Measurements from ENCODE around the gene TMEM132A.

Gene TMEM132A

DNA sequence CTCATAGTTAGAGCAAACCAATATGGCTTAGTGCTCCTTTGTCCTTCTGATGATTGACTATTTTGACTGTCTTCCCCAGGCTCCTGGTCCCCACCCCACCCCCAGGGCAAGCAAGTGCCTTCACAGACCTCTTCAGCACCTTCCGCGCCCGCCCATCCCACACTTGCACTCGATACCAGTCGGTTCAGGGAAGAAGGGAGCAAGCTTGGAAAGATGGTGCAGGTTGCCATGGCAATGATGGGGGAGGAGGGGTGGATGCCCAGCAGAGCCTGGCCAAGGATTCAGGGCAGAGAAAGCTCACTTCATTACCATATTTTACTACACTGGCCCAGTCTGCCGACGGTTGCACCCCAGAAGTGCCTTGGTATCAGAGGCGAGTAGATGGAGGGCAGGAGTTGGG is 2.2 kb downstream of the TMEM132A start:
- ChIA-PET POLR2A (interaction anchor here (0.6 to 2.1 kb wide), 2 partner anchors 13 to 21 kb away, joined by 3 to 8 read pairs; partner anchors contain the start of gene TMEM109), CTCF (no interaction called here)
- TF ChIP-seq SUZ12 (IDR thresholded peaks at IDR 0.05) (no peak), NFRKB (IDR thresholded peaks at IDR 0.05) (no peak)
- DNase-seq (ENCODE audit: extremely low spot score) = no peak

DNA sequence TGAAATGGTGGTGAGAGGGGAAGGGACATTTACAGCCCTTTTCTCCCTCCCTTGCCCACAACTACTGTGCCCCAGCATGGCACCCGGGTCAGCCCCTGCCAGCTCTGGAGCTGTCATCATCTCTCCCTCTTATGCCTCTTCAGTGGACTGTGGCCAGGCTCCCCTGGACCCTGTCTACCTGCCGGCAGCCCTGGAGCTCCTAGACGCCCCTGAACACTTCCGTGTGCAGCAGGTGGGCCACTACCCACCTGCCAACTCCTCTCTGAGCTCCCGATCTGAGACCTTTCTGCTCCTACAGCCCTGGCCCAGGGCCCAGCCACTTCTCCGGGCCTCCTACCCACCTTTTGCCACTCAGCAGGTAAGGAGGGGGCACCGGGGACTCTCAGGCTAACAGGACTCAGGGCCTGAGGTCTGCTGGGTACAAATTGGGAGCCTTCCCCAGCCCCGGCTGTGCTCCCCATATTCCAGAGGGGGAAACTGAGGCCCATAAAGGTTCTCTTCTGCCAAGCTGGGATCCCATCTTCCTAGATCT is 2.9 kb downstream of the TMEM132A start:
- TF ChIP-seq SP1 (IDR thresholded peaks at IDR 0.05) (no peak), ELF4 (IDR thresholded peaks at IDR 0.05) (no peak)
- ChIA-PET CTCF (no interaction called here), POLR2A (interaction anchor here (0.6 to 2.1 kb wide), 2 partner anchors 14 to 21 kb away, joined by 3 to 8 read pairs; partner anchors contain the start of gene TMEM109)
- DNase-seq (ENCODE audit: extremely low spot score) = no peak

DNA sequence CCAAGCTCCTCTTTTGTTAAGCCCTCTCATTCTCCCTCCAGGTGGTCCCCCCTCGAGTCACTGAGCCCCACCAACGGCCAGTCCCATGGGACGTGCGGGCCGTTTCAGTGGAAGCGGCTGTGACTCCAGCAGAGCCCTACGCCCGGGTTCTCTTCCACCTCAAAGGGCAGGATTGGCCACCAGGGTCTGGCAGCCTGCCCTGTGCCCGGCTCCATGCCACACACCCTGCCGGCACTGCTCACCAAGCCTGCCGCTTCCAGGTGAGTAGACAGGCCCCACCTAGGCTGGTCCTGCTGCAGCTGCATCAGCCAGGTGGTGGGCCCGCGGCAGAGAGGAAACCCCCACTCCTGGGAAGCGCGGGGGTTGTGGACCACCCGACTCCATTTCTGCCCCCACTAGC is 3.3 kb downstream of the TMEM132A start:
- ChIA-PET CTCF (no interaction called here), POLR2A (interaction anchor here (2.1 kb wide), 1 partner anchor 14 kb away, joined by 8 read pairs; the partner anchor contains the start of gene TMEM109)
- DNase-seq (ENCODE audit: extremely low spot score) = no peak
- TF ChIP-seq NFRKB (IDR thresholded peaks at IDR 0.05) (no peak), FOXA1 (IDR thresholded peaks at IDR 0.05) (no peak), CTBP1 (IDR thresholded peaks at IDR 0.05; ENCODE audit: borderline replicate concordance) (no peak), SUZ12 (IDR thresholded peaks at IDR 0.05) (no peak), HDGF (IDR thresholded peaks at IDR 0.05; ENCODE audit: borderline replicate concordance) (no peak), LEF1 (IDR thresholded peaks at IDR 0.05; ENCODE audit: borderline replicate concordance) (no peak), SP1 (IDR thresholded peaks at IDR 0.05) (no peak), TARDBP (IDR thresholded peaks at IDR 0.05) (no peak), ZNF384 (IDR thresholded peaks at IDR 0.05) (no peak), BHLHE40 (IDR thresholded peaks at IDR 0.05; ENCODE audit: borderline replicate concordance) (no peak), L3MBTL2 (conservative IDR thresholded peaks at IDR 0.05) (no peak), FOXK2 (IDR thresholded peaks at IDR 0.05) (no peak), ELF4 (IDR thresholded peaks at IDR 0.05) (no peak), ARNT (IDR thresholded peaks at IDR 0.05) (no peak)
- TF ChIP-seq, protein P1, sequence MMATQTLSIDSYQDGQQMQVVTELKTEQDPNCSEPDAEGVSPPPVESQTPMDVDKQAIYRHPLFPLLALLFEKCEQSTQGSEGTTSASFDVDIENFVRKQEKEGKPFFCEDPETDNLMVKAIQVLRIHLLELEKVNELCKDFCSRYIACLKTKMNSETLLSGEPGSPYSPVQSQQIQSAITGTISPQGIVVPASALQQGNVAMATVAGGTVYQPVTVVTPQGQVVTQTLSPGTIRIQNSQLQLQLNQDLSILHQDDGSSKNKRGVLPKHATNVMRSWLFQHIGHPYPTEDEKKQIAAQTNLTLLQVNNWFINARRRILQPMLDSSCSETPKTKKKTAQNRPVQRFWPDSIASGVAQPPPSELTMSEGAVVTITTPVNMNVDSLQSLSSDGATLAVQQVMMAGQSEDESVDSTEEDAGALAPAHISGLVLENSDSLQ (IDR thresholded peaks at IDR 0.05) = no peak

DNA sequence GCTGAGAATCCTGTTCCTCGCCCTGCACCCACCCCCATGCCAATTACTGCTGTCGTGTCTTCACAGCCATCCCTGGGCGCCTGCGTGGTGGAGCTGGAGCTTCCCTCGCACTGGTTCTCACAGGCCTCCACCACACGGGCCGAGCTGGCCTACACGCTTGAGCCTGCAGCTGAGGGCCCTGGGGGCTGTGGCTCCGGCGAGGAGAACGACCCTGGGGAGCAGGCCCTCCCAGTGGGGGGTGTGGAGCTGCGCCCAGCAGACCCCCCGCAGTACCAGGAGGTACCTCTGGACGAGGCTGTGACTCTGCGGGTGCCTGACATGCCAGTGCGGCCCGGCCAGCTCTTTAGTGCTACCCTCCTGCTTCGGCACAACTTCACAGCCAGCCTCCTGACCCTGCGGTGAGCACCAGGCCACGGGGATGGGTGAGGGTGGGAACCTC is 4.3 kb downstream of the TMEM132A start:
- TF ChIP-seq TARDBP (IDR thresholded peaks at IDR 0.05) = no peak
- TF ChIP-seq FOXK2 (IDR thresholded peaks at IDR 0.05) = no peak
- TF ChIP-seq, protein P1 (IDR thresholded peaks at IDR 0.05) = no peak
- no peak for TF ChIP-seq ZNF384 (IDR thresholded peaks at IDR 0.05)
- TF ChIP-seq BHLHE40 (IDR thresholded peaks at IDR 0.05; ENCODE audit: borderline replicate concordance) = no peak
- no peak for TF ChIP-seq SP1 (IDR thresholded peaks at IDR 0.05)
- TF ChIP-seq ARNT (IDR thresholded peaks at IDR 0.05) = no peak
- TF ChIP-seq L3MBTL2 (conservative IDR thresholded peaks at IDR 0.05) = no peak
- TF ChIP-seq HDGF (IDR thresholded peaks at IDR 0.05; ENCODE audit: borderline replicate concordance) = no peak
- TF ChIP-seq ELF4 (IDR thresholded peaks at IDR 0.05) = no peak
- DNase-seq (ENCODE audit: extremely low spot score) = no peak
- CTCF ChIA-PET = no interaction called here
- POLR2A ChIA-PET = interaction anchor here (2.1 kb wide), 1 partner anchor 15 kb away, joined by 8 read pairs; the partner anchor contains the start of gene TMEM109

DNA sequence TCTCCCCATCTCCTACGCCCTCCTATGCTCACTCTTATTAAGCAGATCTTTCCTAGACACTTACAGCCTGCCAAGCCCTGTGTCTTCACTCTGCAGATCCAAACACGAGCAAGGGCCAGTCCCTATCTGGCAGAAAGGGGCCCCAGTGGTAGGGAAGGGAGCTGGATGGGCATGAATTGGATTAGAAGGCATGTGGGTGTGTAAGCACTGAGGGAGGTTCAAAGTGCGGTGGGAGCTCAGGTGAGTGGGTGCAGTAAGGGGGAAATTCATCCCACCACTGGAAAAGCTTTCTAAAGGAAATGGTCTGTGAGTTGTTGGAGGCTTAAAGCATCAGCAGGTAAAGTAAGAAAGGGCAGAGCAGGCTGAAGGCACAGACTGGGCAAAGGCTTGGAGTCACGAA is 5.5 kb downstream of the TMEM132A start:
- no peak for TF ChIP-seq BHLHE40 (IDR thresholded peaks at IDR 0.05; ENCODE audit: borderline replicate concordance)
- no peak for TF ChIP-seq CTBP1 (IDR thresholded peaks at IDR 0.05; ENCODE audit: borderline replicate concordance)
- TF ChIP-seq, protein P1 (IDR thresholded peaks at IDR 0.05) = no peak
- no peak for TF ChIP-seq FOXK2 (IDR thresholded peaks at IDR 0.05)
- no peak for TF ChIP-seq NFRKB (IDR thresholded peaks at IDR 0.05)
- TF ChIP-seq TARDBP (IDR thresholded peaks at IDR 0.05) = no peak
- no peak for TF ChIP-seq HDGF (IDR thresholded peaks at IDR 0.05; ENCODE audit: borderline replicate concordance)
- TF ChIP-seq ARNT (IDR thresholded peaks at IDR 0.05) = no peak
- TF ChIP-seq L3MBTL2 (conservative IDR thresholded peaks at IDR 0.05) = no peak
- TF ChIP-seq LEF1 (IDR thresholded peaks at IDR 0.05; ENCODE audit: borderline replicate concordance) = no peak
- no peak for TF ChIP-seq FOXA1 (IDR thresholded peaks at IDR 0.05)
- TF ChIP-seq SP1 (IDR thresholded peaks at IDR 0.05) = no peak
- TF ChIP-seq ELF4 (IDR thresholded peaks at IDR 0.05) = no peak
- TF ChIP-seq FOXM1 (IDR thresholded peaks at IDR 0.05; ENCODE audit: borderline replicate concordance) = no peak
- no peak for TF ChIP-seq ZNF384 (IDR thresholded peaks at IDR 0.05)
- TF ChIP-seq SUZ12 (IDR thresholded peaks at IDR 0.05) = no peak
- ChIA-PET POLR2A (no interaction called here), CTCF (interaction anchor here (1.0 kb wide), 1 partner anchor 30 kb away, joined by 3 read pairs; no protein-coding TSS in a partner anchor)
- no peak for DNase-seq (ENCODE audit: extremely low spot score)

DNA sequence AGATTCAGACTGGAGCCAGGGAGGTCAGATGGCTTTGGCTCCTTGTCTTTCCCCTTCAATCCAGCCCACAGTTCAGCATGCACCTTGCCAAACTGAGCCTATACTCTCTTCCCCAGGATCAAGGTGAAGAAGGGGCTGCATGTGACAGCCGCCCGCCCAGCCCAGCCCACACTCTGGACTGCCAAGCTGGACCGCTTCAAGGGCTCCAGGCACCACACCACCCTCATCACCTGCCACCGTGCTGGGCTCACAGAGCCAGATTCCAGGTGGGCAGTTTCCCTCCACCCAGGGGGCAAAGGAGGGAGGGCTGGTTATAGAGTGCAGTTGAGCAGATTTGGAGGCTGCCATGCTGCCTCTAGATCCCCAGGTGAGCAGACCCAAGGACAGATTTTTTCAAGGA is 6.1 kb downstream of the TMEM132A start:
- ChIA-PET POLR2A (no interaction called here), CTCF (interaction anchor here (1.0 kb wide), 1 partner anchor 31 kb away, joined by 3 read pairs; no protein-coding TSS in a partner anchor)
- no peak for DNase-seq (ENCODE audit: extremely low spot score)
- TF ChIP-seq ZNF384 (IDR thresholded peaks at IDR 0.05) = no peak

DNA sequence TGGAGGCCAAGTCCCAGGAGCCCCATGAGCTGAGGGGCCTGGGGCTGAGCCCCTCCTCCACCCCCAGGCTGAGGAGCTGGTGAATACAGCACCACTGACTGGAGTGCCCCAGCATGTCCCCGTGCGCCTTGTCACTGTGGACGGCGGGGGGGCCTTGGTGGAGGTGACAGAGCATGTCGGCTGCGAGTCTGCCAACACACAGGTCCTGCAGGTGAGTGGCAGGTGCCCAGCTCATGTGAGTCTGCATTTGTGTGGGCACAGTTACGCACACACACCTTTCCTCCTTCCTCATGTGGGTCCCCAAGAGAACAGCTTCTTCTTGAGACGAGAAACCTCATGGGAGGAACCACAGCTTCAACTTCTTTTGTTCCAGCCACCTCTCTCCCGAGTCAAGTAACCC is 7.7 kb downstream of the TMEM132A start:
- TF ChIP-seq, protein P1 (IDR thresholded peaks at IDR 0.05) = no peak
- TF ChIP-seq L3MBTL2 (conservative IDR thresholded peaks at IDR 0.05) (no peak), NFRKB (IDR thresholded peaks at IDR 0.05) (no peak), ARNT (IDR thresholded peaks at IDR 0.05) (no peak), FOXM1 (IDR thresholded peaks at IDR 0.05; ENCODE audit: borderline replicate concordance) (no peak), LEF1 (IDR thresholded peaks at IDR 0.05; ENCODE audit: borderline replicate concordance) (no peak), SP1 (IDR thresholded peaks at IDR 0.05) (no peak), FOXA1 (IDR thresholded peaks at IDR 0.05) (no peak), SUZ12 (IDR thresholded peaks at IDR 0.05) (no peak), CTBP1 (IDR thresholded peaks at IDR 0.05; ENCODE audit: borderline replicate concordance) (no peak), ZNF384 (IDR thresholded peaks at IDR 0.05) (no peak), TARDBP (IDR thresholded peaks at IDR 0.05) (no peak), BHLHE40 (IDR thresholded peaks at IDR 0.05; ENCODE audit: borderline replicate concordance) (no peak), FOXK2 (IDR thresholded peaks at IDR 0.05) (no peak), HDGF (IDR thresholded peaks at IDR 0.05; ENCODE audit: borderline replicate concordance) (no peak), ELF4 (IDR thresholded peaks at IDR 0.05) (no peak)
- CTCF ChIA-PET = no interaction called here
- no peak for DNase-seq (ENCODE audit: extremely low spot score)
- POLR2A ChIA-PET = no interaction called here
